D721Med (cell line): Measurements from ENCODE around the gene NOP16.

Experiments
- DNase-seq: peaks from one replicate; pipeline ENCODE4 v3.0.0; 2011; ENCODE audit warnings: low spot score; ENCODE audit not compliant: insufficient read length
- FAIRE-seq: peaks from 2 replicates; lab custom pipeline; 2011; peaks lifted over from hg19 to GRCh38; lab: Jason Lieb, UNC
- TF ChIP-seq, protein P1 (sequence below): IDR thresholded peaks from 2 replicates; pipeline ENCODE4 v1.5.1; 2012; ENCODE audit warnings: mild to moderate bottlenecking, control low read depth; ENCODE audit not compliant: insufficient read depth; ENCODE audit errors: missing control alignments

The NOP16 gene

DNA sequence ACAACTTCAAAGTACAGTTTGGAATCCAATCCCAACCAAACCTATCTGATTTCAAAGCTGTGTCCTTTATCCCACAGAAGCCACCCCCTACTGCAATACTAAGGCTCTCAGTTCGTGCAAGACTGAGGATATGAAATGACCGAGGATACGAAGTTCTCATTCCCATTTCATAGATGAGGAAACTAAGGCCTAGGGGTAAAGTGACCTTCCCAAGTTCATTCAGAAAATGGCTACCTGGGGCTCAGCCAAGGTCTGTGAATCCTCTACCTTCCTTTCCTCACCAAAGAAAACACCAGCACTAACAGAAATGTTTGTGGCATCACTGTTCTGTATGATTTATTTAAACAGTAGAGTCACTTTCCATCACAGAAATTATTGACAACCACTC, 32.2 kb downstream of the NOP16 start:
- TF ChIP-seq, protein P1, sequence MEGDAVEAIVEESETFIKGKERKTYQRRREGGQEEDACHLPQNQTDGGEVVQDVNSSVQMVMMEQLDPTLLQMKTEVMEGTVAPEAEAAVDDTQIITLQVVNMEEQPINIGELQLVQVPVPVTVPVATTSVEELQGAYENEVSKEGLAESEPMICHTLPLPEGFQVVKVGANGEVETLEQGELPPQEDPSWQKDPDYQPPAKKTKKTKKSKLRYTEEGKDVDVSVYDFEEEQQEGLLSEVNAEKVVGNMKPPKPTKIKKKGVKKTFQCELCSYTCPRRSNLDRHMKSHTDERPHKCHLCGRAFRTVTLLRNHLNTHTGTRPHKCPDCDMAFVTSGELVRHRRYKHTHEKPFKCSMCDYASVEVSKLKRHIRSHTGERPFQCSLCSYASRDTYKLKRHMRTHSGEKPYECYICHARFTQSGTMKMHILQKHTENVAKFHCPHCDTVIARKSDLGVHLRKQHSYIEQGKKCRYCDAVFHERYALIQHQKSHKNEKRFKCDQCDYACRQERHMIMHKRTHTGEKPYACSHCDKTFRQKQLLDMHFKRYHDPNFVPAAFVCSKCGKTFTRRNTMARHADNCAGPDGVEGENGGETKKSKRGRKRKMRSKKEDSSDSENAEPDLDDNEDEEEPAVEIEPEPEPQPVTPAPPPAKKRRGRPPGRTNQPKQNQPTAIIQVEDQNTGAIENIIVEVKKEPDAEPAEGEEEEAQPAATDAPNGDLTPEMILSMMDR = no peak
- no peak for DNase-seq
- no peak for FAIRE-seq

GRCh38 chr5:176355400-176356178, 32.8 kb downstream of the NOP16 start:
- TF ChIP-seq, protein P1 = no peak
- DNase-seq (no peak), FAIRE-seq (no peak)

- no peak for FAIRE-seq
- TF ChIP-seq, protein P1 = no peak
- no peak for DNase-seq
Measured at GRCh38 chr5:176353533-176353932, 34.9 kb downstream of the NOP16 start.

GRCh38 chr5:176352116-176352878, 36.1 kb downstream of the NOP16 start:
- TF ChIP-seq, protein P1 = no peak
- DNase-seq = no peak
- no peak for FAIRE-seq

DNA sequence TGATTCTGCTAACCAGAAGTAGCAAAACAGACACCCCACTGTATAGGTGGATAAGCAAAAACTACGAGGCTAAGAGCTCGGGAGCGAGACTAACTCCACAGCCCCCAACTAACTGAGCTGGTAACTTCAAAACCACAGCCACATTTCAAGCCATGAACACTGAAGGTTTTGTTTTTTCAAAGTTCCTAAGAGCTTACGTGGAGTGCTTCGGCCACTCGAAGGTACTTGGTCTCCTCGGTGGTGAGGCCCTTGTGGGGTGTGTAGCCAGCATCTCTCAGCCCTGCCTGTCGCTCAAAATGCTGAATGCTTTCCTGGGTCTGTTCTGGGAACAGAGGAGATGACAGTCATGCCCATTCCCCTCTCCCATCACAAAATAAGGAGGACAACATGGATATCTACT, 38.0 kb downstream of the NOP16 start:
- TF ChIP-seq, protein P1 = no peak
- DNase-seq = no peak
- FAIRE-seq = no peak

DNA sequence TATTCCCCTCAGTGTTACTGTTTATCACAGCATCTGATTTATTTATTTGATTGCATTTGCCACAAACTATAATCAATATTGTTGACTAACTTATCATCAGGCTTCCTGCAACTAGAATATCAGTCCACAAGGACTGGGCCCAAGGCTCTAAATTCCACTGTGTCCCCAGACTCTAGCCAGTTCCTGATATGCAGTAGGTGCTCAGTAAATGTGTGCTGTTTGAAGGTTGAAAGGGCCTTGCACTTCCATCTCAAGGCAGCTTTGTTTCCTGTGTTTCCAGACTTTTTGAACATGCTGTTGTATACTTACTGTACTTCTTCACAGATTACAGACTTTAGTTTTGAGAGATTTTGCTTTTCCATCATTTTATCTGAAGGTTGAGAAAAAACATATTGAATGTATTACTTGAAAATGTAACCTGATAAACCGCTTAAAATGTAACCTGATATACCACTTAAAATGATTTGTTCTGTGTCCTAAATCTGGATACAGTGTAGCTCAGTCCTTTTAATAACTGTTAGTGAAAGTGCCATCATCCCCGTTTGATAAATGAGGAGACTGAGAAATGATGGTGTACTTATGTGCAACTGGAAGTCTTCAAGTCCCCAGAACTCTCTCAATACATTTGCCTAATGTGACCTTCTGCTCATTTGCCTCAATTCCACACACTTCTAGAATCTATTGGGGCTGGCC, 45.5 kb downstream of the NOP16 start:
- TF ChIP-seq, protein P1 = no peak
- no peak for FAIRE-seq
- no peak for DNase-seq
